Keratinocyte (primary cell): ENCODE measurements around the gene BOC. TPM values are rescaled to one million over a fixed set of nuclear protein-coding genes. Genes with fewer than 3 reads are reported as not detected.

Experiments
- DNase-seq: peaks from one replicate; pipeline ENCODE4 v3.0.0-alpha.2; 2011; ENCODE audit warnings: low read depth, missing footprints, low spot score
- FAIRE-seq: peaks from 2 replicates; lab custom pipeline; 2011; peaks lifted over from hg19 to GRCh38; lab: Jason Lieb, UNC
- H2AFZ ChIP-seq: 2 replicates; pipeline ENCODE4 v1.6.0; 2012; ENCODE audit warnings: low read length, control low read depth, inconsistent platforms; ENCODE audit not compliant: control insufficient read depth
- H3K27ac ChIP-seq: 2 replicates; pipeline ENCODE4 v1.5.1; 2011; ENCODE audit warnings: low read length; ENCODE audit not compliant: control insufficient read depth, insufficient read depth
- H3K27me3 ChIP-seq: 3 replicates; pipeline ENCODE4 v1.6.0; 2011; ENCODE audit warnings: low read length; ENCODE audit not compliant: control insufficient read depth, insufficient read depth; ENCODE audit errors: extremely low read depth
- H3K36me3 ChIP-seq, 2 experiments: 2 replicates in 1 of 2; 3 replicates in 1 of 2; pipeline ENCODE4 v1.5.1; 2011; ENCODE audit warnings: low read length in 2 of 2, mild to moderate bottlenecking in 1 of 2; ENCODE audit not compliant: control insufficient read depth in 2 of 2, insufficient read depth in 2 of 2; ENCODE audit errors: extremely low read depth in 1 of 2
- H3K4me1 ChIP-seq: 3 replicates; pipeline ENCODE4 v1.5.1; 2011; ENCODE audit warnings: low read length; ENCODE audit not compliant: control insufficient read depth, insufficient read depth; ENCODE audit errors: extremely low read depth
- H3K4me2 ChIP-seq: 3 replicates; pipeline ENCODE4 v1.6.0; 2011; ENCODE audit warnings: low read depth, low read length; ENCODE audit not compliant: control insufficient read depth, insufficient read depth; ENCODE audit errors: extremely low read depth
- H3K4me3 ChIP-seq, 3 experiments: fragments of 200-600 bp in 1 of 3; sonication (generic) in 1 of 3; 2 replicates in 2 of 3; 3 replicates in 1 of 3; pipeline ENCODE4 v1.5.1; 2011 to 2016; ENCODE audit warnings: low read length in 3 of 3, mild to moderate bottlenecking in 3 of 3, control low read depth in 2 of 3, inconsistent platforms in 1 of 3, low read depth in 1 of 3, mixed read lengths in 1 of 3, mixed run types in 1 of 3, moderate library complexity in 1 of 3; ENCODE audit not compliant: control insufficient read depth in 2 of 3, insufficient read depth in 2 of 3; ENCODE audit errors: extremely low read depth in 1 of 3
- H3K79me2 ChIP-seq: 2 replicates; pipeline ENCODE4 v1.6.0; 2012; ENCODE audit warnings: low read length; ENCODE audit not compliant: control insufficient read depth, insufficient read depth
- H3K9ac ChIP-seq: 3 replicates; pipeline ENCODE4 v1.6.0; 2011; ENCODE audit warnings: low read length; ENCODE audit not compliant: control insufficient read depth, insufficient read depth; ENCODE audit errors: extremely low read depth
- H3K9me1 ChIP-seq: 3 replicates; pipeline ENCODE4 v1.6.0; 2011; ENCODE audit warnings: low read length; ENCODE audit not compliant: control insufficient read depth, insufficient read depth; ENCODE audit errors: extremely low read depth
- H3K9me3 ChIP-seq: 2 replicates; pipeline ENCODE4 v1.5.1; 2012; ENCODE audit warnings: low read depth, low read length; ENCODE audit not compliant: control insufficient read depth
- H4K20me1 ChIP-seq: 3 replicates; pipeline ENCODE4 v1.6.0; 2011; ENCODE audit warnings: low read length; ENCODE audit not compliant: control insufficient read depth, insufficient read depth; ENCODE audit errors: extremely low read depth
- CTCF ChIP-seq, 3 experiments: IDR thresholded peaks in 1 of 3; conservative IDR thresholded peaks in 1 of 3; optimal IDR thresholded peaks in 1 of 3; 2 replicates in 2 of 3; 3 replicates in 1 of 3; pipeline versions ENCODE3 to v1.5.1; 2011; ENCODE audit warnings: low read length in 3 of 3, mild to moderate bottlenecking in 3 of 3, moderate library complexity in 2 of 3, control low read depth in 1 of 3, inconsistent platforms in 1 of 3; ENCODE audit not compliant: insufficient read depth in 2 of 3; ENCODE audit errors: extremely low read depth in 1 of 3
- EZH2 ChIP-seq: IDR thresholded peaks from one replicate; pipeline ENCODE4 v1.6.1; 2012; ENCODE audit warnings: inconsistent platforms, mild to moderate bottlenecking, low read length, moderate library complexity
- dilution Hi-C: fragments of 300-500 bp; cut with MboI; formaldehyde crosslinking; loops from one replicate; pipeline ENCODE4 v1.7.0; 2020; ENCODE audit warnings: low sequenced_read_pairs; ENCODE audit not compliant: extremely low pct_ligation_motif_present
- polyA plus RNA-seq, 5 experiments: library from polyadenylated mRNA; depleted of rRNA in 3 of 5; stranded (reverse) in 3 of 5; stranded (forward) in 1 of 5; unstranded in 1 of 5; fragments of >200 nt; gene quantifications; 1 replicate in 1 of 5; 2 replicates in 3 of 5; 3 replicates in 1 of 5; pipeline versions ENCODE4 v1.2.1 to v1.2.3, GENCODE V29; 2011 to 2012; ENCODE audit warnings: missing spikeins in 2 of 5, low read depth in 1 of 5, low replicate concordance in 1 of 5

BOC gene
- polyA plus RNA-seq, 1 donor (not counting 4 experiments of a cell fraction or from before 2014, with no cell fraction given): 11.2 TPM

- Histone ChIP-seq H2AFZ (no peak overlapping the region), H3K9me1 (no peaks in the 10 kb centered on the region), H3K4me2 (peak overlapping the region; percentile 74), H3K79me2 (no peaks in the 10 kb centered on the region), H3K27me3 (no peaks in the 10 kb centered on the region), H3K9ac (peak overlapping the region; percentile 2), H3K4me3 (no peak overlapping the region), H4K20me1 (no peaks in the 10 kb centered on the region), H3K27ac (peak overlapping the region; percentile 64), H3K4me1 (peaks cover 43% of the 10 kb centered on the region), H3K36me3 (peaks cover 1 to 8% of the 10 kb centered on the region in 2 experiments), H3K9me3 (no peaks in the 10 kb centered on the region)
- dilution Hi-C loops: no loop called here
- no peak for FAIRE-seq
- DNase-seq: no peak
- no peak for TF ChIP-seq EZH2
- TF ChIP-seq CTCF (optimal IDR thresholded peaks at IDR 0.05 in 1 of 3, IDR thresholded peaks at IDR 0.05 in 1 of 3, conservative IDR thresholded peaks at IDR 0.05 in 1 of 3; ENCODE audit: extremely low read depth in 1 of 3, insufficient read depth in 2 of 3, low read length in 3 of 3): no peak
These were observed 38.2 kb downstream of the BOC start for GRCh38 chr3:113249601-113250000.

- no peaks in the 10 kb centered on the region for H3K9me1 ChIP-seq
- TF ChIP-seq EZH2: no peak
- no peak for TF ChIP-seq CTCF (optimal IDR thresholded peaks at IDR 0.05 in 1 of 3, IDR thresholded peaks at IDR 0.05 in 1 of 3, conservative IDR thresholded peaks at IDR 0.05 in 1 of 3; ENCODE audit: extremely low read depth in 1 of 3, insufficient read depth in 2 of 3, low read length in 3 of 3)
- H3K27me3 ChIP-seq: no peaks in the 10 kb centered on the region
- no peaks in the 10 kb centered on the region for H3K9me3 ChIP-seq
- H2AFZ ChIP-seq: no peak overlapping the region
- FAIRE-seq (no peak), DNase-seq (no peak)
- no peaks in the 10 kb centered on the region for H3K79me2 ChIP-seq
- dilution Hi-C loops: no loop called here
- no peak overlapping the region for H3K9ac ChIP-seq
- no peak overlapping the region for H3K4me3 ChIP-seq
- no peaks in the 10 kb centered on the region for H4K20me1 ChIP-seq
- H3K36me3 ChIP-seq: peaks cover 1 to 8% of the 10 kb centered on the region in 2 experiments
- H3K4me2 ChIP-seq: no peak overlapping the region
- H3K27ac ChIP-seq: no peak overlapping the region
- peaks cover 40% of the 10 kb centered on the region for H3K4me1 ChIP-seq
These were observed 39.2 kb downstream of the BOC start for GRCh38 chr3:113250566-113250965.
